HAP-1 (cell line): ENCODE data around the gene CFAP97.

Source experiments
- DNase-seq, 2 experiments: peaks; one replicate each; pipeline ENCODE4 v3.0.0-alpha.2; 2016 to 2020; ENCODE audit warnings: low spot score in 2 of 2
- H3K27me3 ChIP-seq: fragments of 250-450 bp; sonication (Bioruptor Pico); 2 replicates; pipeline ENCODE4 v1.5.1; 2020; ENCODE audit warnings: low read depth, mild to moderate bottlenecking, moderate library complexity
- H3K36me3 ChIP-seq: fragments of 250-450 bp; sonication (Bioruptor Pico); replicated peaks from 2 replicates; pipeline ENCODE4 v1.5.1; 2020; ENCODE audit warnings: mild to moderate bottlenecking
- H3K4me1 ChIP-seq: fragments of 250-450 bp; sonication (Bioruptor Pico); 2 replicates; pipeline ENCODE4 v1.5.1; 2020; ENCODE audit warnings: mild to moderate bottlenecking
- H3K4me3 ChIP-seq: fragments of 250-450 bp; sonication (Bioruptor Pico); 2 replicates; pipeline ENCODE4 v1.5.1; 2020; ENCODE audit warnings: mild to moderate bottlenecking, moderate library complexity
- H3K9me3 ChIP-seq: fragments of 250-450 bp; sonication (Bioruptor Pico); 2 replicates; pipeline ENCODE4 v1.5.1; 2020; ENCODE audit warnings: mild to moderate bottlenecking, moderate library complexity
- in situ Hi-C: fragments of 300-500 bp; cut with MboI; formaldehyde crosslinking; loops from 3 replicates; pipeline ENCODE4 v1.14.3; 2020; ENCODE audit warnings: low sequenced_read_pairs, inconsistent platforms, mixed read lengths

The CFAP97 gene

GRCh38 chr4:185113340-185113739 lies 90.5 kb downstream of the CFAP97 start:
- Histone ChIP-seq H3K27me3 (no peaks in the 10 kb centered on the region), H3K9me3 (no peaks in the 10 kb centered on the region), H3K4me1 (peaks cover 8% of the 10 kb centered on the region), H3K36me3 (no peaks in the 10 kb centered on the region), H3K4me3 (no peak overlapping the region)
- DNase-seq, result no peak
- in situ Hi-C loops, result no loop called here

DNA sequence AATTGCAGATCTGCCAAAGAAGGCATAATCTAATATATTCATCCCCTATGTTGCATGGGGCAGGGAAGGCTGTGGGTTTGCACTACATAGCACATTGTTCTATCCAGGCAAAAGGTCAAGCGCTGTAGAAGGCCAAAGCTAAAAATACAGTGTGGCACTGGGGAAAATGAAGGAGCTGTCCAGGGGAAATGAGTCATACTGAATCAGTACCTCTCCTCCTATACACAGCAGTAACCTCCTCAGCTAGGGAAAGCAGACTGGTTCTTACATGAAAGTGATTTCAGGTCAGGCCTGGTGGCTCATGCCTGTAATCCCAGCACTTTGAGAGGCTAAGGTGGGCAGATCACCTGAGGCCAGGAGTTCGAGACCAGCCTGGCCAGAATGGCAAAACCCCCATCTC lies 91.7 kb downstream of the CFAP97 start:
- Histone ChIP-seq H3K9me3 (no peaks in the 10 kb centered on the region), H3K4me1 (peaks cover 8% of the 10 kb centered on the region), H3K27me3 (no peaks in the 10 kb centered on the region), H3K4me3 (no peak overlapping the region), H3K36me3 (no peaks in the 10 kb centered on the region)
- in situ Hi-C loops, result no loop called here
- no peak for DNase-seq

GRCh38 chr4:185110375-185110823 lies 93.4 kb downstream of the CFAP97 start:
- H3K9me3 ChIP-seq, result no peaks in the 10 kb centered on the region
- DNase-seq, result no peak
- no peak overlapping the region for H3K4me3 ChIP-seq
- H3K27me3 ChIP-seq, result no peaks in the 10 kb centered on the region
- in situ Hi-C loops, result no loop called here
- peaks cover 8% of the 10 kb centered on the region for H3K4me1 ChIP-seq
- no peaks in the 10 kb centered on the region for H3K36me3 ChIP-seq

GRCh38 chr4:185109736-185110135 lies 94.1 kb downstream of the CFAP97 start:
- H3K4me1 ChIP-seq, result peaks cover 8% of the 10 kb centered on the region
- H3K4me3 ChIP-seq, result no peak overlapping the region
- H3K27me3 ChIP-seq, result no peaks in the 10 kb centered on the region
- H3K36me3 ChIP-seq, result no peaks in the 10 kb centered on the region
- peak in 1 of 2 experiments; percentile 25 for DNase-seq
- in situ Hi-C loops, result no loop called here
- H3K9me3 ChIP-seq, result no peaks in the 10 kb centered on the region
